HPDE6-E6E7 (cell line): Measurements from ENCODE around the gene ZBTB46.

ENCODE experiments used
- DNase-seq: peaks from one replicate; pipeline ENCODE4 v3.0.0; 2011; ENCODE audit warnings: missing footprints; ENCODE audit errors: extremely low spot score

Gene ZBTB46

DNA sequence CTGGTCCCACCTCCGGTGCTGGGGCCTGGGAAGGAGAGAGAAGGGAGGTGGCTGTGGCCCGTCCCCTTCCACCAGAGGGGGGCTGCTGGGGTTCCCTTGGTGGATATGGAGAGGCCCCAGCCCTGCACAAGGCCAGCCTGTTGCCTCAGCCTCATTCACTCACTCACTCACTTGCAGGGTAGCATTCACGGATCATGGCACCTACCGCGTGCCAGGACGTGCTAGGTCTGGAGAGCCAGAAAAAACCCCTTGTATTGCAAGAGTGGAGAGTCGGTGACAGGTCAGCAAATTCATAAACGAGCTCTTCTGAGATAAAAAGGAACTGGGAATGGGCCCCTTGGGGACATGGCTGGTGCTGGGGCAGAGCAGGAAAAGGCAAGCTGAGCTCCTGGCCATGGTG is 6.4 kb upstream of the ZBTB46 start:
- no peak for DNase-seq

DNA sequence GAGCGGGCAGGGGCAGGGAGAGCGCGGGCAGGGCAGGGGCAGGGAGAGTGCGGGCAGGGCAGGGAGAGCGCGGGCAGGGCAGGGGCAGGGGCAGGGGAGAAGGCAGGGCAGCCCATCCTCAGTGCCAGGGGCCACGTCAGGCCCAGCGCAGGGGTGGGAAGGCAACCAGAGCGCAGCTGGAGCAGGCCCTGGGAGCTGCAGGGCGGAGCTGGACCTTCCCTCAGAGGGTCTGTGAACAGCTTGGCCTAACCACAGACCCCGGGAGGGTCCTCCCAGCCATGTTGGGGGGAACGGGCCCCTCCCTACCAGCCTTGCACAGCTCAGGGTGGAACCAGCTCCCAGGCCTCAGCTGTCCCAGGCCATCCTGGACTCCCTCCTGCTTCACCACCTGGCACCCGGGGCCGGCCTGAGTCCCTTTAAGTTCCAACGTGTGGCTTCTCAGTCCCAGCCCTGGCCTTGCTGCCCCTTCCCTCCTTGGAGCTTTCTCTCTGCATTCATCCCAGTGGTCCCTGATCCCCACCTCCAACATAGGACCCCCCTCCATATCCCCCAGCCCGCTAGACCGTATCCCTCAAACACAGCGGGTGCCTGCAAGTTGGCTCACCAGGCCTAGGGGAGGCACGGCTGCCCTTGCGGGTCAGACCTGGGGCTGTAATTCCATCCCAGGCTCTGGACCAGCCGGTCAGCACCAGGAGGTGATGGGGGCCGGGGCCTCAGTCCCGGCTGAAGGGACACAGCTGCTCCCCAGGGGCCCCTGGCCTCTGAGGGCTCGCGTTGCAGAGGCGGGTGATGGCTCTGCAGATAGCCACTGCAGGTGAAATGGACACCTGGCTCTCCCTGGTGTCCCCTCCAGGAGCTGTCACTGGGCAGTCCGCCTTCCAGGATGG is 5.6 kb upstream of the ZBTB46 start:
- DNase-seq, result no peak

- peak; percentile 100 for DNase-seq
Measured at GRCh38 chr20:63835021-63835858, 4.2 kb upstream of the ZBTB46 start.

DNA sequence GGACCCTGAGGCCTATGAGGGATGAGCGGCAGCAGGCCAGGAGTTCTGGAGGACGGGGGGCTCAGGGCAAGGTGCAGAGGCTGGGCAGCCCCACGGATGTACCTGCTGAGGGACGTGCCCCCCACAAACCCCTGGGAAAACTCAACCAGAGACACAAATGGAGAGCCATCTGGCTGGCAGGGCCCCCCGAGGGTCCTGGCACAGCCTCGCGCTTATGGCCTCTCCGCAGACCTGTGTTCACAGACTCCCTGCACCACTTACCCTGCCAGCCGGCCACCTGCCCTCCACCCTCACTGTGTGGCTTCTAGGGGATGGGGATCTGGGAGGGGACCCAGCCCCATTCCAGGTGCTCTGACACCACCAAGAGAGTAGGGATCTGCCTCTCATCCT is 3.4 kb upstream of the ZBTB46 start:
- no peak for DNase-seq

- no peak for DNase-seq
Measured at GRCh38 chr20:63833776-63834490, 2.9 kb upstream of the ZBTB46 start.

DNA sequence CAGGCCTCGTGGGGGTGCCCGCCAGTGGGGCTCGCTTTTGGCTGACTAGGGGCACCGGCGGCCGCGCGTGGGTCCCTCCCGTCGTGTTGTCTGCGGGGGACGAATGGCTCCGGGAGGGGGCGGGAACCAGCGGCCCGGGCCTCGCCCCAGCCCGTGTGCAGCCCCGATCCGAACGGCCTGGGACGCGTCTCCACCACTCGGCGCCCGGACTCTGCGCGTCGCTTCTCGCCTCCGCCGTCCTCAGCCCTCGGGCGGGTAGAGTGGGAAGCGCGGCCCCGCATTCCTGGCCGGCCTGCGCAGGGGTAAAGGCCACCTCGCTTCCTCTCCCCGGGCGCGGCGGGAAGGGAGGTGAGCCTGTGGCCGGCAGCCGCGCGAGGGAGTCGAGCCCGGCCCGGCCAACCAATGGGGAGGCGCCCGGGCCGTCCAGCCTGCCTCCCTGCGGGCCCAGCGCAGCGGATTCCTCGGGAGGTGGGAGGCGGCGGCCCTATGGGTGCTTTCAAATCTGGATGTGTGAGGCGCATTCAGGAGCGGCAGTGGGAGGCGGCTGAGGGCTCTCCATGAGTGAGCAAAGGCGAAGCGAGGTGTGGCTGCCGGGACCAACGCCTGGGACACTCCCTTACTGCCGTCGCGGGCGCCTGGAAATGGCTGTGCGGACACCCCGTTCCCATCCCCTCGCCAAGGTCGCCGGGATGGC is 1.1 kb upstream of the ZBTB46 start:
- DNase-seq, result no peak

- DNase-seq, result no peak
Measured at GRCh38 chr20:63831646-63831992, 555 bp upstream of the ZBTB46 start.

- DNase-seq, result no peak
Measured at GRCh38 chr20:63829945-63830835, 874 bp downstream of the ZBTB46 start.

GRCh38 chr20:63829603-63829944 is 1.5 kb downstream of the ZBTB46 start:
- no peak for DNase-seq

GRCh38 chr20:63828951-63829350 is 2.1 kb downstream of the ZBTB46 start:
- DNase-seq, result no peak

GRCh38 chr20:63828545-63828944 is 2.5 kb downstream of the ZBTB46 start:
- DNase-seq, result no peak

DNA sequence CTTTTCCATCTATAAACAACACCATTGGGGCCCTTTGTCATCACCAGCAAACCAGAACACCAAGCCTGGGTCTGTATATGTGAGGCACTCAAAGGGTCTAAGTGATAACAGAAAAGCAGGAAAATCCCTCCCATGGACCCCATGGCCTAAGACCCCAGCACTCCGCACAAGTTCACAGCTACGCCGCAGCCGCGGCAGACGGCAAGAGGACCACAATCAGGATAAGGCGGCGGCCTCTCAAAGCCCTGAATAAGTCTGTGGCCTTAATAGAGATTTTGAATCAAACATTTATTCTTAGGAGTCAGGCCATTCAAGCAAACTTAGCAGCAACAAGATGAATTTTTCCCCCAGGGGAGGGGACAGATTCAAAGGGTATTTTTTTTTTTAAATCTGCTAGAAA is 2.9 kb downstream of the ZBTB46 start:
- DNase-seq, result no peak

DNA sequence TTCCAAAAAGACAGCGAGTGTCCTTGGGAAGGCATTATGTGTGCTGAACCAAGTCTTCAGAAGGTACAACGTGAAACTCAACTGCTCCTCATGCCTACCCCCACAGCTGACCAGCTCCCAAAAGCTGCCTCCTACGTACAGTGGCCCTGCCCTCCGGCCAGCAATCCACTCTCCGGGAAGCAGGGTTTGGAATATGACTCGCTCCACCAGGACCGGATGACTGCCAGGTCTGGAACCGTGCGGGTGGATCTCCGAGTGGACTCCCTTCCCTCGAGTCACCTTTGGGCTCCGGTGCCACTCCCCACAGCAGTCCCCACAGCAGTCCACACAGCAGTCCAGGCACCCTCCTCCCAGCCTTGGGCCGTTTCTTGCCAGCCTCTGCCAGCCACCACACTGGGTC is 4.3 kb downstream of the ZBTB46 start:
- no peak for DNase-seq

GRCh38 chr20:63825331-63826118 is 5.5 kb downstream of the ZBTB46 start:
- no peak for DNase-seq

DNA sequence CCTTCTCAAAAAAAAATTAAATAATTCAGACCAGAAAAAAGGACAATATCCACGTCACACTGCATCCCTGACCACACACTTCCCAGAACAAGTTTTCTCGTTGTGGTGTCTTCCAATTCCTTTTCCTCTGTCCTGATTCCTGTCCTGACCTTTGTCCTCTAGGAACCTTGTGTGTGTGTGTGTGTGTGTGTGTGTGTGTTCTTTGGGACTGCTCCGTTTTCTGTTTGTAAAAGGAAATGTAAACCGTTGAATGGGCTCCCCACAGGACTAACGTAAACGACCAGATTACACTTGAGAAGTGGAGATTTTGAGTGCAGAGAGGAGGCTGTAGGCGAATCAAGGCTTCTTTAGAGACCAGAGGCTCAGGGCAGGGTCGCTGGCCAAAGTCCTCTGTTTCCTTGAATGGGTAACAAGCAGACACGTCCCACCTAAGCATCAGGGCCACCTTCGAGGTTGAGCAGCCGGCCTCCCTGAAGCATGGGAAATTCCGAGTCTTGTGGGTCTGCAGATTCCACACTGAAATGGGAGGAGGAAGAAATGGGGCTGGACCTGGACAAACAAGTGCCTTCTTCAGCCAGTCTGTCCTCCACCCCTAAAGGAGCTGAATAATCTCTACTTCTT is 7.3 kb downstream of the ZBTB46 start:
- DNase-seq, result no peak

DNA sequence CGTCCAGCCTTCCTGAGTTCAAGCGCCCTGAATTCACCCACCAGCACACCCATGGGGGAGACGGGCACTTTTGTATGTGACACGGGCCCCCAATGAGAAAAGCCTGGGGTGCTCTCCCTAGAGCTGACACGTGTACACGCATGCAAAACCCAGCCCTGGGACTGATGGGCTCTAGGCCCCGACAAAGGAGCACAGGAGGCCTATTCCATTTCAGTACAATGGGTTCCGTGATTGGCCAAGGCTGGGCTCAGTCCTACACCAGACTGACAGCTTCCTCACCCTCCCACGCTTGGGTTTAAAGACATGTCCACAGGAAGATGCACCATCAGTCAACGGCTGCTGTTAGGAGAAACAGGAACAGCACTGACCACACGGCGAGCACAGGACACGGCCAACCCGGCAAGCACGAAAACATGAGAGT is 8.8 kb downstream of the ZBTB46 start:
- DNase-seq, result no peak

DNA sequence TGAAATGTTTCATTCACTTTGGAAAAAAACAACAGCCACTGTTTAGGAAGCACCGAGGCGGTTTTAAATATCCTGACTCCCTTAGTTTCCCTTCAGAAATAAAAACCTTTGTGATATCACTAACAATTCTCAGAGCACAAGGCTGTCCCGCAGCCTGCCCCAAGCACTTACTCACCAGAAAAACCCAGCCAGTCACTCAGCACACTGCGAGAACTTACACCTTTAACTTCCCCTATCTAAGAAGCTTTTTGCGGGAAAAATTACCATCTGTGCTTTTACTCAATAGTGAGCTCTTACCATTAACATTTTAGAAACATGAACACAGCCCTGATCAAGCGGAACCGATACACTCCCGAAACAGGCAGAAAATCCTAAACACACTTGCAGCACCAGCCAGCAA is 9.3 kb downstream of the ZBTB46 start:
- DNase-seq, result no peak

- DNase-seq, result no peak
Measured at GRCh38 chr20:63819224-63819921, 11.7 kb downstream of the ZBTB46 start.
